GM12875 (cell line): ENCODE data around the gene KRTAP1-5.
"Not testable (repeated sequence)": the region's sequence is repeated elsewhere in the genome, so short reads cannot be mapped to it uniquely, and the experiment has no call there.

ENCODE experiments used
- H3K4me3 ChIP-seq: one replicate; pipeline ENCODE4 v1.5.1; 2011; ENCODE audit warnings: low read depth, low read length, control low read depth
- CTCF ChIP-seq: IDR thresholded peaks from 2 replicates; pipeline ENCODE4 v1.5.1; 2011; ENCODE audit warnings: low read depth, mild to moderate bottlenecking, control low read depth, inconsistent platforms, low read length, moderate library complexity, borderline replicate concordance; ENCODE audit not compliant: insufficient read depth

KRTAP1-5 gene

DNA sequence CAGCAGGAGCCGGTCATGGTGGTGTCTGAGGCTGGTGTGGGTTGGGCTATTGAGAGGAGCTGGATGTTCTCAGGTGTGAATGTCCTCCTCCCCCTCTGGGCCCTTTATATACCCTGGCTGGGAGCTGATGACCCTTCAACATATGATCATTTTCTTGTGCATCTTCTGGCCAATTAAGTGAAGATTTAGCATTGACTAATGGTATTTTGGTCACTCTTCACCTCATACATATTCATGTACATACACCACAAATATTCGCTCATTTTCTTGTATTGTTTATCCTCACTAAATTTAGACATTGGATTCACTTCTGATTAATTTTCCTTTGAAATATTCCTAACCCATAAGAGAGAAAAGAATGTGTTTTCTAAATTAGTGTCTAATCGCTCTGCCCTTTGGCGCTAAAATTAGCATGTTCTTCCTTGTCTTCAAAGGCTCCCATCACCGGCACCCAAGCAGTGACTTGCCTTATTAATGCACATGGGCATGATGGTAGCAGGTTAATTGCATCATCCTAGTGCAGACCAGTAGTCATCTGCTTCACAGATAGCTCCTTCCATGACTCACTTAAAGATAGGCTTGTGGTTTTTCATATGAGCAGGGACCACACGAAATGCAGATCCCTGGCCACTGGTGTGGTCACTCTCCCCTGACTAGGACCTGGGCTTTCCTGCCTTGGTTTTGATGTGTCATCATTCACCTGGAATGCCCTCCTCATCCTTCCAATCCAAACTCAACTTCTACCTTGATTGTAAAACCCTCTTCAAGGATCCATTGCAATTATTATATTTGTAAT, 39.0 kb upstream of the KRTAP1-5 start, which contains the start of gene KRTAP2-4:
KRTAP2-4 (minus strand) TSS at position 51 of the 796 bp plus-strand sequence; CDS start at position 17, 34 bp downstream.
- TF ChIP-seq CTCF: no peak
- H3K4me3 ChIP-seq: no peak within 1 kb of the TSS

GRCh38 chr17:41065016-41065689, 38.1 kb upstream of the KRTAP1-5 start:
- H3K4me3 ChIP-seq: not testable (repeated sequence)

DNA sequence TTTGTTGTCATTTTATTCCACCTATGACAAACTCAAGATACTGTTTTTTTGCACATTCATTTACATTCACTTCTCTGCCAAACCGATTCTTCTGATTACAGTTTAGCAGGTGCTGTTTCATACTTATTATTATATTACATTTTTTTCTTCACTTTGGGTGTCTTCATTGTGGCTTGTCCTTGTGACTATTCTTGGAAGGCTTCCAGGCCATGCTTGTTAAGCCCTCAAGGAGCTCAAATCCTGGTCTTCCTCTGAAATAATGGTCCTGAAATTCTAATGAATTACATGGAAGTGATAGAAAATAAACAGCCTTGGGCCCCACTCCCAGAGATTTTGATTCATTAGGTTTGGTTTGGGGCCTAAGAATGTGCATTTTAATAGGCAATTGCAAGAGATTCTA, 37.3 kb upstream of the KRTAP1-5 start:
- TF ChIP-seq CTCF: no peak
- H3K4me3 ChIP-seq: no peak overlapping the region

DNA sequence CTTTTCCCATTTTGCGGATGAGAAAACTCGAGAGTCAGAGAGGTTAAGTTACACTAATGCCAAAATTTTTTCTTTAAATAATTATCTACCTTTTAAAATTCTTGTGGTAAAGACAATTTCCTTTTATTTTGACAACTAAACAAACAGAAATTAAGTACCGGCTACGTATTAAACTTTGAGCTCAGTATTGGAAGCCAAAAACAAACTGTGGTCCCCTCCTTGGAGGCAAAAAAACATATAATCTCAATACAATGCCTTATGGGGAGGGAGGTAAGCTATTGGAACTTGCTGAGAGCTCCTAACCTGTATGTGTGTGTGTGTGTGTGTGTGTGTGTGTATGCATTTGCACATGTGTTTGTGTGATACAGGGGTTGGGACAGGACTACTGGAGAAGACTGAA, 36.4 kb upstream of the KRTAP1-5 start:
- no peak for TF ChIP-seq CTCF
- no peak overlapping the region for H3K4me3 ChIP-seq

DNA sequence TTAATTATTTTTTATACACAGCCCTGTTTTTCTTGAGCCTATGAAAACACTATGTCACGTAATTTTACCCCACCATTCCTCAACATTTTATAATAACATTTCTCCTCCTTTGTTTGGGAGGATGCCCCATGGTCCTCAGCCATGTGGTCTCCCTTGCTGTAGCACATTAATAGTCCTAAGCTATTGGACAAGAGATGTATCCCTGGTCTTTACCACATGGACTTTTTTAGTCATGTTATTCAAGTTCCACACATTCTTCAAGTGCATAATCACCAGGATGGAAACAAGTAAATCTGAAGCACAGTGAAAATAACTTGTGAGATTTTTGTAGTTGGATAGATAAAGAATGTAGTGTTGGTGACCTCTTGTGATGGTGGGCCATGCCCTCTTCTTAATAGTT, 35.0 kb upstream of the KRTAP1-5 start:
- no peak overlapping the region for H3K4me3 ChIP-seq
- TF ChIP-seq CTCF: no peak

DNA sequence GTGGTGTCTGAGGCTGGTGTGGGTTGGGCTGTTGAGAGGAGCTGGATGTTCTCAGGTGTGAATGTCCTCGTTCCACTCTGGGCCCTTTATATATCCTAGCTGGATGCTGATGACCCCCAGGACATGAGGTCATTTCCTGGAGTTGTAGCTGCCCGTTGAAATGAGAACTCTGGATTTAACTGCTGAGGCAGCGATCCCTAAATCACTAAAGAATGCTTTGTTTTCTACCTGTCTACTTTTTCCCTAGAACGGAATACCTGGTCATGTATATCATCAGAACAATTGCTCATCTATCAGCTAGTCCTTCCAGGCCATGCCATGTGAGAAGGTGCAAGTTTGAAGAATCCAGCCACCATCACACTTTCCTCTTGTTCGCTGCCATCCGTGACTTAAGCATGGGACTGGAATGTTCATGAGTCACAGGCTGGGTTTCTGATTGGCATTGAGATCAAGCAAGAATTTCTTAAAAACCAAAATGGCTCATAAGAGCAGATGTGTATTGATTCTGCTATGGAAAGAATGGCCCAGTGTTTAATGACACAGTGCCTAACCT, 33.1 kb upstream of the KRTAP1-5 start, which contains the start of gene KRTAP2-3:
KRTAP2-3 (minus strand) TSS at position 63 of the 553 bp plus-strand sequence. CDS start 64 bp downstream, outside the sequence.
- no peak within 1 kb of the TSS for H3K4me3 ChIP-seq
- TF ChIP-seq CTCF: no peak

DNA sequence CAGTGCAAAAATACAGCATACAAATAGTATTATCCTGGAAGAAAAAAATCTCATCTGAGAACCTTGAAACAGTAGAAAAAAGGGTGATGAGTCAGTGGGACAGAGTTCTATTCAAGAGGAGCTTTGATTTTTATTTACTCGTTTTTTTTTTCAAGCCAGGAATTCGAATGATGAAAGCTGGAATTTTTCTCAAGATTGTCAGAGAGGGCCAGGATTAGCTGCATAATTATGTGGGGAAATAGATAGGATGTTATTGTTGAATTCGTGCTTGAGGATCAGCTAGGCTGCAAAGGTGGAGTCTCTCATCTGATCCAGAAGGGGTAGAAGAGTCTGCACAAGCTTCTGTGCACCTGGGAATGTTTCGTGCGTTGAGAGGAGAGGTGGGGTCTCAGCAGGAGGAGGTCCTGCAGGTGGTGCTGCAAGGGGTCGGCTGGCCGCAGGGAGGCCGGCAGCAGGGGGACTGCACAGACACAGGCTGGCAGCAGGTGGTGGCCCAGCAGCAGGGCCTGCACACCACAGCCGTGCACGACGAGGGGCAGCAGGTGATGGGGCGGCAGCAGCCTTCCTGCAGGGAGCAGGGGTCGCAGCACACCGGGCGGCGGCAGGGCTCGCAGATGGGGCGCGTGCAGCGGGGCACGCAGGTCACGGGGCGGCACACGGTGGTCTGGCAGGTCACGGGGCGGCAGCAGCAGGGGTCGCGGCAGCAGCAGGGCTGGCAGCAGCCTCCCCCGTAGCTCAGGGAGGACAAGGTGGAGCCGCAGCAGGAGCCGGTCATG, 32.5 kb upstream of the KRTAP1-5 start:
- H3K4me3 ChIP-seq: not testable (repeated sequence)
